Glutamatergic neuron (in vitro differentiated cells): ENCODE data around the gene SERINC5. TPM values are rescaled to one million over a fixed set of nuclear protein-coding genes. Genes with fewer than 3 reads are reported as not detected.

Source experiments
- DNase-seq: peaks from one replicate; pipeline ENCODE4 v3.0.0; 2022
- H3K27ac Mint-ChIP-seq: one replicate; pipeline ENCODE4 v1.8.0; 2020; ENCODE audit warnings: mild to moderate bottlenecking, mixed read lengths, inconsistent platforms; ENCODE audit not compliant: unreplicated experiment
- H3K27me3 Mint-ChIP-seq: one replicate; pipeline ENCODE4 v1.8.0; 2020; ENCODE audit warnings: mild to moderate bottlenecking, moderate library complexity, mixed read lengths, inconsistent platforms; ENCODE audit not compliant: unreplicated experiment
- H3K36me3 Mint-ChIP-seq: one replicate; pipeline ENCODE4 v1.8.0; 2020; ENCODE audit warnings: mild to moderate bottlenecking, mixed read lengths, inconsistent platforms; ENCODE audit not compliant: unreplicated experiment
- H3K4me1 Mint-ChIP-seq: one replicate; pipeline ENCODE4 v1.8.0; 2020; ENCODE audit warnings: mild to moderate bottlenecking, low read depth, mixed read lengths, inconsistent platforms; ENCODE audit not compliant: unreplicated experiment
- H3K4me3 Mint-ChIP-seq: one replicate; pipeline ENCODE4 v1.8.0; 2020; ENCODE audit warnings: mild to moderate bottlenecking, mixed read lengths, inconsistent platforms; ENCODE audit not compliant: unreplicated experiment
- H3K9me3 Mint-ChIP-seq: one replicate; pipeline ENCODE4 v1.8.0; 2020; ENCODE audit warnings: mild to moderate bottlenecking, moderate library complexity, mixed read lengths, inconsistent platforms; ENCODE audit not compliant: unreplicated experiment
- total RNA-seq: library from RNA; stranded (reverse); fragmentation: NEBNext Ultra II Directional; extraction: Animal tissue kit (Norgen Biotek cat#: 25700); gene quantifications from one replicate; pipeline ENCODE4 v1.2.1, GENCODE V29; 2021; ENCODE audit not compliant: unreplicated experiment
- TF ChIP-seq, protein P1 (sequence below): fragments of 200-600 bp; sonication (generic); IDR thresholded peaks from one replicate; pipeline ENCODE4 v1.5.0; 2021; ENCODE audit not compliant: partially characterized antibody, unreplicated experiment

SERINC5 gene
- total RNA-seq, 1 donor from 2014 or later: 15.1 TPM

DNA sequence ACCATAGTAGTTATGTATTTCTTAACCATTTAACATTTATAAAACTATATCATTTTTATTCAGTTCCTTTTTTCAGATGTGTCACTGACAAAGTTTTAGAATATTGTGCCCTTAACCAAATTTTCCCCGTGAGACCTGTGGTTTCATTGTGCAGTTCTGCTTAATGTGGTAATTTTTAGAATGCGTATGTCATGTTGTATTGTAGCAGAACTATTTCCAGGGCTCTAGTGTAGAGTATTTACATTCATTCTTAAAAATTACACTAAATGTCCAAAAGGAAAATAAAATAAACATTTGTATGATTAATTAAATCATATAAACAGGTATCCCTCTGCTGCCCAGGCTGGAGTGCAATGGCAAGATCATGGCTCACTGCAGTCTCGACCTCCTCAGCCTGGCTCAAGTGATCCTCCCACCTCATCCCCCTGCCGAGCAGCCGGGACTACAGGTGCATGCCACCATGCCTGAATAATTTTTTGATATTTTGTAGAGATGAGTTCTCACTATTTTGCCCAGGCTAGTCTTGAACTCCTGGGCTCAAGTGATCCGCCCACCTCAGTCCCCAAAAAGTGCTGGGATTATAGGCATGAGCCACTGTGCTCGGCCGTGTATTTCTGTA is 15.4 kb downstream of the SERINC5 start:
- no peak for DNase-seq
- TF ChIP-seq, protein P1, sequence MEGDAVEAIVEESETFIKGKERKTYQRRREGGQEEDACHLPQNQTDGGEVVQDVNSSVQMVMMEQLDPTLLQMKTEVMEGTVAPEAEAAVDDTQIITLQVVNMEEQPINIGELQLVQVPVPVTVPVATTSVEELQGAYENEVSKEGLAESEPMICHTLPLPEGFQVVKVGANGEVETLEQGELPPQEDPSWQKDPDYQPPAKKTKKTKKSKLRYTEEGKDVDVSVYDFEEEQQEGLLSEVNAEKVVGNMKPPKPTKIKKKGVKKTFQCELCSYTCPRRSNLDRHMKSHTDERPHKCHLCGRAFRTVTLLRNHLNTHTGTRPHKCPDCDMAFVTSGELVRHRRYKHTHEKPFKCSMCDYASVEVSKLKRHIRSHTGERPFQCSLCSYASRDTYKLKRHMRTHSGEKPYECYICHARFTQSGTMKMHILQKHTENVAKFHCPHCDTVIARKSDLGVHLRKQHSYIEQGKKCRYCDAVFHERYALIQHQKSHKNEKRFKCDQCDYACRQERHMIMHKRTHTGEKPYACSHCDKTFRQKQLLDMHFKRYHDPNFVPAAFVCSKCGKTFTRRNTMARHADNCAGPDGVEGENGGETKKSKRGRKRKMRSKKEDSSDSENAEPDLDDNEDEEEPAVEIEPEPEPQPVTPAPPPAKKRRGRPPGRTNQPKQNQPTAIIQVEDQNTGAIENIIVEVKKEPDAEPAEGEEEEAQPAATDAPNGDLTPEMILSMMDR: no peak
- Mint-ChIP-seq H3K9me3 (peaks cover 8% of the 10 kb centered on the region), H3K4me3 (no peak overlapping the region), H3K27ac (no peak overlapping the region), H3K4me1 (no peaks in the 10 kb centered on the region), H3K27me3 (no peaks in the 10 kb centered on the region), H3K36me3 (peaks cover 20% of the 10 kb centered on the region)

DNA sequence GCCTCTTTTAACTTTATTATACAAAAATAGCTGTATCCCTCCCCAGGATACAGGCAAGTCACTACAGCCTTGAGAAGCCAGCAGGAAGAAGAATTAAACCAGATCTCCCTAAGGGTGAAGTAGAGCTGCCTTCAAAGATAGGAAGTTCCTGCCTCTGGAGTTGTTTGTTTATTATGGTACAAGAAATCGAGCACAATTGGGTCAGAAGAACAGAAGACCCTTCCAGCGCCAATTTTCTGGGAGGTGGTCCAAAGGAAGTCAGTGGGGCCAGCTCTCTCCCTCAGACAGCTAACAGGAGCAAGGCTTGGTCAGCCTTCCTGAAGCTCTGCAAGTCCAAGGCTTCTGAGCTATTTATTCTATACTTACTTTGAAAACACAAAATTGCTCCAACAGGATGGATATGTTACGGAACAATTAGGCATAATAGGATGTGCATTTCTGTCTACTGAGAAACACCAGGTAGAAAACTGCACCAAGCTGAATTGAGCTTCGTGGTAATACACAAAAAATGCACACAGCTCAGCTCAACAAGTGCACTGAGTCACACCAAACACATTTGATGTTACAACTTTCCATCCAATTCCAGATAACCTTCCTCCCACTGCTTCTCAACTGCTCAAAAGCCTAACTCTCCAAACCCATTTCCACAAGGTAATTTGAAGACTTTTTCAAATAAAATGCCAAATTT is 16.0 kb downstream of the SERINC5 start:
- no peak overlapping the region for H3K27ac Mint-ChIP-seq
- no peaks in the 10 kb centered on the region for H3K4me1 Mint-ChIP-seq
- TF ChIP-seq, protein P1: no peak
- no peak overlapping the region for H3K4me3 Mint-ChIP-seq
- peaks cover 18% of the 10 kb centered on the region for H3K36me3 Mint-ChIP-seq
- peaks cover 8% of the 10 kb centered on the region for H3K9me3 Mint-ChIP-seq
- no peak for DNase-seq
- no peaks in the 10 kb centered on the region for H3K27me3 Mint-ChIP-seq

DNA sequence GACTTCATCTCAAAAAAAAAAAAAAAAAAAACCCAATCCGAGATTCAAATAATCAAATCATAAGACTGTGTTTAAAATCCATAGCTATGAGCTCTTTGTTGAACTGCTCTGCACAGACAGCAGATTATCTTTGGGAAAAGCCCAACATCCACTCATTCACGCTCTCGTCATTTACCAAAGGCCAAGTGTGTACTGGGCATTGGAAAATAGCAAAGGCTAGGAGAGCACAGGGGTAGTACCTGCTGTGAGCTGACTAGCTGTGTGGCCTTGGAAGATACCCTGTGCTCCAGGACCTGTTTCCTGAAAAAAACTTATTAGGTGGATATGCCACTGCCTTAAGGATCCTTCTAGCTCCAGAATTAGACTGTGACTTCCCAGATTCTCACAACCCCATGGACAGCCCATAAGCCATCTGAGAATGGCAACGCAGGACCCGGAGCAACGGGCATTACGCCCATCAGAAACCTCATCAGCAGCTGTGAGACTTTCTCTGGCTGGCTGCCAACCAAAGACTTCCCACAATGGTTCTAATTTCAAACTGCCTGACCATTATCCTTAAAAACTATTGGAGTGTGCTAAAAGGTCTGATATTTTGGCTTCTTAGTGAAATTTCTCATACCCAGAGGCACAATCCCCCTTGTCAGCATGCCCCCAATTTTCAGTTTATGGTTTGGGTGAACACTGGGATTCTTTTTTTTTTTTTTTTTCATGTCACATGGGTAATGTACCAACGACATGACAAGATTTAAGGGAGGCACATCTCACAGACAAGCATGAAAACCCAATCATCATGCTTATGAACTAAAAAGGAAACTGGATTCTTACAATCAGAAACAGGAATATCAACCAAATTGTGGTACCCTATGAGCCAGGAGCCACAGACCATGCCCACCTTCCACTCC is 16.8 kb downstream of the SERINC5 start:
- no peaks in the 10 kb centered on the region for H3K27me3 Mint-ChIP-seq
- no peaks in the 10 kb centered on the region for H3K4me1 Mint-ChIP-seq
- TF ChIP-seq, protein P1: no peak
- DNase-seq: no peak
- no peak overlapping the region for H3K27ac Mint-ChIP-seq
- H3K9me3 Mint-ChIP-seq: peaks cover 8% of the 10 kb centered on the region
- H3K4me3 Mint-ChIP-seq: no peak overlapping the region
- H3K36me3 Mint-ChIP-seq: peaks cover 16% of the 10 kb centered on the region

DNA sequence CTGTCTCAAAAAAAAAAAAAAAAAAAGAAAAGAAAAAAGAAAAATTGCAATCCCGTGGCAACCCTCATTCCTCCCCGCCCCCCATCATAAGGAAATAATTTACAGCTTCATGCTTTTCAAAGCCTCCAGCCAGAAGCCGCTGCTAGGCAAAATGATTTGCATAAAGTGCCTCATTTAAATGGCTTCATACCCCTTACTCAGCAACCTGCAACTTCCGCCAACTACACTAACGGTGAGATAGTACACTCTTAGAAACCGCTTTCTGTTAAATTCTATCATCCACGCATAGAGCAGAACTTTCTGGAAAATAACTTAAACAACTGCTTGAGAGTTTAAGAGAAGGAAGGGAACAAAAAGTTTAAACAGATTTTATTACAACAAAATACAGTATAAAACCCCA is 17.8 kb downstream of the SERINC5 start:
- Mint-ChIP-seq H3K4me1 (no peaks in the 10 kb centered on the region), H3K36me3 (peaks cover 13% of the 10 kb centered on the region), H3K9me3 (peaks cover 6% of the 10 kb centered on the region), H3K4me3 (no peak overlapping the region), H3K27ac (no peak overlapping the region), H3K27me3 (no peaks in the 10 kb centered on the region)
- TF ChIP-seq, protein P1: no peak
- no peak for DNase-seq
